Measurements from ENCODE around the gene SAP30BP.

- TF ChIP-seq, protein P1, sequence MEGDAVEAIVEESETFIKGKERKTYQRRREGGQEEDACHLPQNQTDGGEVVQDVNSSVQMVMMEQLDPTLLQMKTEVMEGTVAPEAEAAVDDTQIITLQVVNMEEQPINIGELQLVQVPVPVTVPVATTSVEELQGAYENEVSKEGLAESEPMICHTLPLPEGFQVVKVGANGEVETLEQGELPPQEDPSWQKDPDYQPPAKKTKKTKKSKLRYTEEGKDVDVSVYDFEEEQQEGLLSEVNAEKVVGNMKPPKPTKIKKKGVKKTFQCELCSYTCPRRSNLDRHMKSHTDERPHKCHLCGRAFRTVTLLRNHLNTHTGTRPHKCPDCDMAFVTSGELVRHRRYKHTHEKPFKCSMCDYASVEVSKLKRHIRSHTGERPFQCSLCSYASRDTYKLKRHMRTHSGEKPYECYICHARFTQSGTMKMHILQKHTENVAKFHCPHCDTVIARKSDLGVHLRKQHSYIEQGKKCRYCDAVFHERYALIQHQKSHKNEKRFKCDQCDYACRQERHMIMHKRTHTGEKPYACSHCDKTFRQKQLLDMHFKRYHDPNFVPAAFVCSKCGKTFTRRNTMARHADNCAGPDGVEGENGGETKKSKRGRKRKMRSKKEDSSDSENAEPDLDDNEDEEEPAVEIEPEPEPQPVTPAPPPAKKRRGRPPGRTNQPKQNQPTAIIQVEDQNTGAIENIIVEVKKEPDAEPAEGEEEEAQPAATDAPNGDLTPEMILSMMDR (IDR thresholded peaks at IDR 0.05; ENCODE audit: borderline replicate concordance, extremely low read depth, low read length, poor library complexity, severe bottlenecking) = no peak
- no peak for TF ChIP-seq EZH2 (IDR thresholded peaks at IDR 0.05; ENCODE audit: borderline replicate concordance, low read depth, low read length, severe bottlenecking)
Measured at GRCh38 chr17:75691371-75691791, 24.2 kb downstream of the SAP30BP start.
